ENCODE data around the gene RDH13.
"Not testable (repeated sequence)": the region's sequence is repeated elsewhere in the genome, so short reads cannot be mapped to it uniquely, and the experiment has no call there.

- not testable (repeated sequence) for TF ChIP-seq CTCF, POLR2A (IDR thresholded peaks at IDR 0.05)
These were observed 2.6 kb upstream of the RDH13 start for GRCh38 chr19:55065516-55065915.

Measured in adrenal gland (tissue), 5 donors.